ENCODE data around the gene EBLN2. TPM values are rescaled to one million over a fixed set of nuclear protein-coding genes. Genes with fewer than 3 reads are reported as not detected.
A peak's percentile ranks its signal among the peaks of the same experiment; 100 is the strongest.

EBLN2 gene
- total RNA-seq, 2 donors from 2014 or later = 7.0 to 7.4 TPM

DNA sequence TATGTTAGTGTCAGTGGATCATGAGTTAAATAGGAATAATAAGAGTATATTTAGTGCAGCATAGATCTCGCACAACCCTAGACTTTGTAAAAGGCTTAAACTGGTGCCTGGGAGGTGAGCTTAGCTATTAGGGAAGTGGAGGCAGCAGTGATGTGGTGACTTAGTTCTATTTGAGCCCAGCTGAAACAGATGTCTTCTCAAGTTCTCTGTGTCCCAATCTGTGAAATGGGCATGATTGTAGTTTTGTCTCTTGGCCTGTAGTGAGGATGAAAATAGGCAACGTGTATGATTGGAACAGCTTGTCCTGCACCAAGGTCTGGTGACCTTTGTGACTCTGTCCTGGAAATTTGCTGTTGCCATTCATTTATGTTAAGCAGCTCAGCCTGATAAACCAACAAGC, 34.7 kb downstream of the EBLN2 start:
- ATAC-seq (replicated peaks in 1 of 2) (no peak), DNase-seq (no peak)
- Mint-ChIP-seq H3K4me1 (ENCODE audit: low read depth) (peaks cover 8% of the 10 kb centered on the region), H3K27ac (no peak overlapping the region), H3K27me3 (ENCODE audit: low read depth) (no peaks in the 10 kb centered on the region), H3K36me3 (ENCODE audit: insufficient read depth in 2 of 2) (no peaks in the 10 kb centered on the region), H3K9me3 (no peaks in the 10 kb centered on the region), H3K4me3 (no peak overlapping the region)

DNA sequence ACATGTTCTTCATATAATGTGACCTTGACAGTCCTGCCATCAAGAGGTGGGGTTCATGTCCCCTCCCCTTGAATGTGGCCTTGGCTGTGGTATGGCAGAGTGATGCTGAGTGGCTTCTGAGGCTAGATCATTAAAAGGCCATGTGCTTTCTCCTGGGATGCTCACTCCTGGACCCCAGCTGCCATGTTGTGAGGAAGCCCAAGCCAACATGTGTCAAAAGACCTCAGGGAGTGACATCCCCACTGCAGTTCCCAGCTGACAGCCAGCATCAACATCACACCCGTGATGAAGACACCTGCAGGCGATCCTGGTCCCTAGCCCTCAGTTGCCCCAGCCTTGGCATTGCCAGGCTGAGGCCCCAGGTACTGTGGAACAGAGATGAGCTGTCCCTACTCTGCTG, 36.6 kb downstream of the EBLN2 start:
- no peaks in the 10 kb centered on the region for H3K9me3 Mint-ChIP-seq
- ATAC-seq (replicated peaks in 1 of 2) = no peak

DNA sequence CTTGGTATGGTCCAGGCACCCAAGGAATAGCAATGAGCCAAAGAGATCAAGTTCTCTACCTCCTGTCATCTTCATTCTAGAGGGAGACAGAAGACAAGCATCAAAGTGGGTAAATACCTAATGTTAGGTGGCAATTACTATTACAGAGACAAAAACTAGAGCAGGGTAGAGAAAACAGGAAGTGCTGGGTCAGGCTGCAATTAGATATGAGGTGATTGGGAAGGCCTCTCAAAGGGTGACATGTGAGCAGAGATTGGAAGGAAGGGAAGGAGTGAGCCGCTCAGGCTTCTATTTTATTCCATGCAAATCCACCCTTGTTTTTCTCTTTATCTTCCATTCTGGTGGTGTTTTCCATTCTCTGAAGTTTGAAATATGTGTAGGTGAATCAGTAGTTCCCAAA, 37.4 kb downstream of the EBLN2 start:
- Mint-ChIP-seq H3K4me3 (no peak overlapping the region), H3K9me3 (no peaks in the 10 kb centered on the region), H3K4me1 (ENCODE audit: low read depth) (peaks cover 8% of the 10 kb centered on the region), H3K27me3 (ENCODE audit: low read depth) (no peaks in the 10 kb centered on the region), H3K36me3 (ENCODE audit: insufficient read depth in 2 of 2) (no peaks in the 10 kb centered on the region), H3K27ac (no peak overlapping the region)
- DNase-seq = no peak
- ATAC-seq (replicated peaks in 1 of 2) = no peak

More for the DNA sequence above, 36.6 kb downstream of the EBLN2 start:
- Mint-ChIP-seq H3K4me3 (no peak overlapping the region), H3K4me1 (ENCODE audit: low read depth) (peaks cover 8% of the 10 kb centered on the region), H3K36me3 (ENCODE audit: insufficient read depth in 2 of 2) (no peaks in the 10 kb centered on the region), H3K27ac (no peak overlapping the region), H3K27me3 (ENCODE audit: low read depth) (no peaks in the 10 kb centered on the region)
- DNase-seq = no peak

DNA sequence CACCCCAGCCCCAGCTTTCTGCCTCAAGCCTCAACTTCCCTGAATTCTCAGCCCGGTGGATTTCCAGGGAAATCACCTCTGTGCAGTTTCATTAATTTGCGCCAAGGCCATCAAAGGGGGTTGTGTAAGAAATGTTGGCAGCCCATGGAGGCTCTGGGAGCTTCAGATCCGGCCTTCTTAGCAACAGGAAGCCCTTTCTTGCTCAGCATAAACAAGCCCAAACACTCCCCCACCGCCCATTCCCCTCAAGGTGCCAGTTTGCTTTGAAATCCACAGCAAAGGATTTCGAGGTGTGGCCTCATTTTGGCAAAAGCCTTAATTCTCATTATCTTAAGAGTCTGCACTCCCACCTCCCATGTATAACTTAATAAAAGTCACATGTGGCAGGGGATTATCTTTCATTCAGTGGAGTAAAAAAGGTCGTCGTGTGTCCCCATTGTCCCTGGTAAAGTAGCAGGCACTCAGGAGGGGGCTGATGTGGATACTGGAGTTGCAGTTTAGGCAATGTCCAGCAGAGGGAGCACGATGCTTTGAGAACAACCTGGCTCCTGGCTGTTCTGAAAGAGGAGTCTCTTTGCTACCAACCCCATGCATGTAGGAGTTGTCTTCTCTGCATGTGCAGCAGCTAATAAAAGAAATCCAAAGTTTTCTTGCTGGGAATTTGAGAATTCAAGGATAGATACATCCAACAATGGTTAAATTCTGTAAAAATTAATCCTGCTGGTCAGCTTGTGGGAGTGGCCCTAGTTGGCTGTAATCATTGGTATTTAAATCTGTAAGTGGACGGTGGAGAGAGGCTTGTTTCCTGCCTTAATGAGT, 39.5 kb downstream of the EBLN2 start:
- H3K4me3 Mint-ChIP-seq = no peak overlapping the region
- no peak overlapping the region for H3K27ac Mint-ChIP-seq

DNA sequence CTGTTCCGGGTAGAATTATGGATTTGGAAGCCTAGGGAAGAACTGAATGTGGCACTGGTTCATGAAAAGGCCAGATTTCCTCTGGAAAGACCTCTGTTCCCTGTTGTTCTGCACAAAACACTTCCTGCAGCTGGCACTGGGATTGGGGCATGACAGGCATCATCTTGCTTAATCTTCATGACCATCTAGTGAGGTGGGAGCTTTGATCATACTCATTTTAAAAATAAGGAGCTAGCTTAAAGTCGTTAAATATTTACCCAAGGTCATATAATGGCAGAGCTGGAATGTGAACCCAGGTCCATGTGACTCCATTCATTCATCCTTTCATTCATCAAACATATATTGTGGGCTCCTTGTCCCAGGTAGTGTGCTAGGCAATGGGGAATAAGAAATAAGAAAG, 40.4 kb downstream of the EBLN2 start:
- Mint-ChIP-seq H3K36me3 (ENCODE audit: insufficient read depth in 2 of 2) (no peaks in the 10 kb centered on the region), H3K4me1 (ENCODE audit: low read depth) (no peaks in the 10 kb centered on the region), H3K27me3 (ENCODE audit: low read depth) (no peaks in the 10 kb centered on the region), H3K27ac (no peak overlapping the region), H3K9me3 (no peaks in the 10 kb centered on the region), H3K4me3 (no peak overlapping the region)
- DNase-seq (no peak), ATAC-seq (replicated peaks in 1 of 2) (no peak)

More for the DNA sequence above, 39.5 kb downstream of the EBLN2 start:
- H3K4me1 Mint-ChIP-seq (ENCODE audit: low read depth) = no peaks in the 10 kb centered on the region
- peak; percentile 52 to 71 for ATAC-seq (replicated peaks in 1 of 2)
- DNase-seq = peak; percentile 75 to 79
- H3K9me3 Mint-ChIP-seq = no peaks in the 10 kb centered on the region
- H3K36me3 Mint-ChIP-seq (ENCODE audit: insufficient read depth in 2 of 2) = no peaks in the 10 kb centered on the region
- H3K27me3 Mint-ChIP-seq (ENCODE audit: low read depth) = no peaks in the 10 kb centered on the region

DNA sequence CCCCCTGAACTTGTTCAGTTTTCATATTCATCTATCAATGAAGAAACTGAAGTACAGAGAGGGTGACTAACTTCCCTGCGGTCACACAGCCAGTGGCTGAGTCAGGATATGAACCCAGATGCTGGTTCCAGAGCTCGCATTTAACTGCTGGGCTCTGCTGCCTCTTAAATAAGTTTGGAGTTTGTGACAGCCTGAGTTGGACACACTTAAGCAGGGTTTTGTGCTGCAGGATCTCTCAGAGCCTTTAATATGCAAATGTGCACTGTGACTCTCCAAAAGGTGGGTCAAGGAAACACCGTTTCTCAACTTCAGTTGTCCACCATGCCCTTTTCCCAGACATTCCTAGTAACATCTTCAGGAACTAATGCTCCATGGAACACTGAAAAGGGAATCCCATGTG, 45.8 kb downstream of the EBLN2 start:
- no peak overlapping the region for H3K27ac Mint-ChIP-seq
- H3K4me1 Mint-ChIP-seq (ENCODE audit: low read depth) = no peaks in the 10 kb centered on the region
- H3K9me3 Mint-ChIP-seq = no peaks in the 10 kb centered on the region
- no peaks in the 10 kb centered on the region for H3K36me3 Mint-ChIP-seq (ENCODE audit: insufficient read depth in 2 of 2)
- no peak for ATAC-seq (replicated peaks in 1 of 2)
- DNase-seq = no peak
- no peak overlapping the region for H3K4me3 Mint-ChIP-seq
- H3K27me3 Mint-ChIP-seq (ENCODE audit: low read depth) = peaks cover 7% of the 10 kb centered on the region

DNA sequence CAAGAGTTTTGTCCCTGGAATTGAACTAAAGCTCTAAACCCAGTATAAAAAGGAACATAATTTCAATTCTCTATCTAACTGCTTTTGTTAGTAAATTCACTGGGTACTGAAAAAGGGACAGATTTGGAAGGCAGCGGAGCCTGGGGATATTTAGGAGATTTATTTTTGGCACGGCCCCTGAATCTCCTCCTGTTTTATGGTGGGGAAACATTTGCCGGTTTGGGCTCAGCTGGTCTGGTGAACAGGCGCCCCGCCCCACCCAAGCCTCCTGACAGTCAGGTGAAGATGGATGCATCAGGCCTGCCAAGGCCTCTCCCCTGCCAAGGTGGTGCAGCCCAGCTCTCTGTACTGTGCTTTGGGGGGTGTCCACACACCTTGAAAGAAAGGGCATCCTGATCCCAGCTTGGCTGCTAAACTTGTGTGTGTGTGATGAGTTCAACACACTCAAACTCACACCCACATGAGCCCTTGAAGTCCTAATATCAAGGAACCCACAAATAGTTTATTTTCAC, 46.3 kb downstream of the EBLN2 start:
- H3K9me3 Mint-ChIP-seq = no peaks in the 10 kb centered on the region
- ATAC-seq (replicated peaks in 1 of 2) (no peak), DNase-seq (no peak)
- peaks cover 9% of the 10 kb centered on the region for H3K27me3 Mint-ChIP-seq (ENCODE audit: low read depth)
- H3K27ac Mint-ChIP-seq = no peak overlapping the region
- no peaks in the 10 kb centered on the region for H3K36me3 Mint-ChIP-seq (ENCODE audit: insufficient read depth in 2 of 2)
- H3K4me3 Mint-ChIP-seq = no peak overlapping the region
- no peaks in the 10 kb centered on the region for H3K4me1 Mint-ChIP-seq (ENCODE audit: low read depth)

DNA sequence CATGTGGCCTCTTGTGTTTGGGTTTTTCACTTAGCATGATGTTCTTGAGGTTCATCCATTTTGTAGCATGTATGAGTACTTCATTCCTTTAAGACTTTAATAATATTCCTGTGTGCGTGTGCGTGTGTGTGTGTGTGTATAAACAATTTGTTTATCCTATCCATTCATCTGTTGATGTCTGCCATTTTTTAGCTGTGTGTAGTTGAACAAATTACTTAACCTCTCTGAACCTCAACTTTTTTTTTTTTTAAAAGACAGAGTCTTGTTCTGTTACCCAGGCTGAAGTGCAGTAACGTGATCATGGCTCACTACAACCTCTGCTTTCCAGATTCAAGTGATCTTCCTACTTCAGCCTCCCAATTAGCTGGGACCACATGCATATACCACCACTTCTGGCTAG, 47.3 kb downstream of the EBLN2 start:
- H3K27me3 Mint-ChIP-seq (ENCODE audit: low read depth) = peaks cover 9% of the 10 kb centered on the region
- no peaks in the 10 kb centered on the region for H3K4me1 Mint-ChIP-seq (ENCODE audit: low read depth)
- H3K9me3 Mint-ChIP-seq = no peaks in the 10 kb centered on the region
- ATAC-seq (replicated peaks in 1 of 2) (no peak), DNase-seq (no peak)
- no peak overlapping the region for H3K27ac Mint-ChIP-seq
- H3K4me3 Mint-ChIP-seq = no peak overlapping the region
- no peaks in the 10 kb centered on the region for H3K36me3 Mint-ChIP-seq (ENCODE audit: insufficient read depth in 2 of 2)

DNA sequence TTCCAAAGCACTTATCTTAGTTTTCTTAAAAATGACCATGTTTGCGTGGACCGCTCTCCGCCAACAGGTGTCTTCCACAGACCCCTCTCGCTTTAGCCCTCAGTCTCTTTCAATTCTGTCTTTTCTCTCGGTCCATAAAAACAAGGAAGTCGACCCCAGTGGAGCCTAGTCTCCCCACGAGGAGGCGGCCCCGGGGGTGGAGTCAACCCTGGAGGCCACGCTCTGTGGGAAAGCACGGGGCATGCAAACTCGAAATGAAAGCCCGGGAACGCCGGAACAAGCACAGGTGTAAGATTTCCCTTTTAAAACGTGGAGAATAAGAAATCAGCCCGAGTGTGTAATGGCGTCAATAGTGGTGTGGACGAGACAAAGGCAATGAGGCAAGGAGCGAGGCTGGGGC, 49.1 kb downstream of the EBLN2 start:
- DNase-seq (no peak), ATAC-seq (replicated peaks in 1 of 2) (no peak)
- Mint-ChIP-seq H3K4me1 (ENCODE audit: low read depth) (no peaks in the 10 kb centered on the region), H3K4me3 (no peak overlapping the region), H3K27me3 (ENCODE audit: low read depth) (peaks cover 9% of the 10 kb centered on the region), H3K36me3 (ENCODE audit: insufficient read depth in 2 of 2) (no peaks in the 10 kb centered on the region), H3K9me3 (no peaks in the 10 kb centered on the region), H3K27ac (no peak overlapping the region)

Other genes starting within 250 kb of the EBLN2 start
- 10 to 100 TPM; 26.4 to 26.7 TPM for gene SHQ1, start 213.2 kb upstream of the EBLN2 start, total RNA-seq
- gene GXYLT2, start 173.6 kb upstream of the EBLN2 start, total RNA-seq = under 1 TPM; 0.23 to 0.26 TPM
- 100 to 1,000 TPM in 1 of 2 donors, 10 to 100 TPM in 1; 99.5 to 101 TPM for gene PPP4R2, start 64.8 kb upstream of the EBLN2 start, total RNA-seq

All from activated T-cell treated with anti-CD3 and anti-CD28 coated beads, Interleukin-2, amount 50 U/mL, for 72 hours (primary cell).